SK-N-SH (cell line): ENCODE results near the gene MPDU1. TPM values are rescaled to one million over a fixed set of nuclear protein-coding genes. Genes with fewer than 3 reads are reported as not detected.
A peak's percentile ranks its signal among the peaks of the same experiment; 100 is the strongest.

Source experiments
- CTCF ChIA-PET: fragments of 300-600, 350-600 bp; formaldehyde crosslinking; extraction: SDS; loops from one replicate; lab custom pipeline; 2021; lab: Yijun Ruan, JAX
- POLR2A ChIA-PET: fragments of 350-600 bp; sonication (Branson Sonifier 250); formaldehyde crosslinking; extraction: SDS; loops from one replicate; lab custom pipeline; 2020; ENCODE audit warnings: antibody characterized with exemption, inconsistent platforms; lab: Yijun Ruan, JAX
- DNase-seq: peaks from one replicate; pipeline ENCODE4 v3.0.0; 2012
- H2AFZ ChIP-seq: fragments of 200-600 bp; sonication (generic); 2 replicates; pipeline ENCODE4 v1.8.1; 2016; ENCODE audit warnings: antibody characterized with exemption, mild to moderate bottlenecking, low read depth
- H3F3A ChIP-seq: fragments of 200-600 bp; sonication (generic); replicated peaks from 2 replicates; pipeline ENCODE3; 2016; ENCODE audit warnings: antibody characterized with exemption, mild to moderate bottlenecking; ENCODE audit not compliant: insufficient read depth
- H3K27ac ChIP-seq, 2 experiments: fragments of 200-500 bp in 1 of 2; fragments of 200-600 bp in 1 of 2; sonication (Bioruptor generic) in 1 of 2; sonication (generic), shearing (Covaris generic) in 1 of 2; 2 replicates each; pipeline versions ENCODE4 v1.5.1 to v1.6.1; 2014 to 2016; ENCODE audit warnings: low read depth in 2 of 2, inconsistent platforms in 1 of 2, low read length in 1 of 2, mild to moderate bottlenecking in 1 of 2, mixed read lengths in 1 of 2
- H3K27me3 ChIP-seq: fragments of 200-600 bp; sonication (generic), shearing (Covaris generic); 2 replicates; pipeline ENCODE4 v1.6.1; 2016; ENCODE audit warnings: mixed run types; ENCODE audit not compliant: insufficient read depth
- H3K36me3 ChIP-seq, 2 experiments: fragments of 200-500 bp in 1 of 2; fragments of 200-600 bp in 1 of 2; sonication (Bioruptor generic) in 1 of 2; sonication (generic) in 1 of 2; replicated peaks in 1 of 2; 2 replicates each; pipeline versions ENCODE3 to v1.5.1; 2014 to 2016; ENCODE audit warnings: low read length in 1 of 2, mild to moderate bottlenecking in 1 of 2; ENCODE audit not compliant: insufficient read depth in 2 of 2, control insufficient read depth in 1 of 2
- H3K4me1 ChIP-seq, 2 experiments: fragments of 200-500 bp in 1 of 2; fragments of 200-600 bp in 1 of 2; sonication (Bioruptor generic) in 1 of 2; sonication (generic), shearing (Covaris generic) in 1 of 2; 2 replicates each; pipeline versions ENCODE4 v1.5.1 to v1.6.1; 2014 to 2016; ENCODE audit warnings: low read depth in 1 of 2, low read length in 1 of 2, mixed run types in 1 of 2; ENCODE audit not compliant: insufficient read depth in 2 of 2, control insufficient read depth in 1 of 2
- H3K4me2 ChIP-seq: fragments of 200-600 bp; sonication (generic), shearing (Covaris generic); 2 replicates; pipeline ENCODE4 v1.6.1; 2017; ENCODE audit warnings: mixed run types
- H3K4me3 ChIP-seq, 2 experiments: fragments of 200-500 bp in 1 of 2; fragments of 200-600 bp in 1 of 2; sonication (Bioruptor generic) in 1 of 2; sonication (generic), shearing (Covaris generic) in 1 of 2; 2 replicates each; pipeline versions ENCODE4 v1.5.1 to v1.8.1; 2014 to 2016; ENCODE audit warnings: low read depth in 2 of 2, inconsistent platforms in 1 of 2, low read length in 1 of 2, mild to moderate bottlenecking in 1 of 2, mixed read lengths in 1 of 2, moderate library complexity in 1 of 2
- H3K79me2 ChIP-seq: fragments of 200-600 bp; sonication (generic); 2 replicates; pipeline ENCODE4 v1.8.1; 2017; ENCODE audit warnings: mild to moderate bottlenecking; ENCODE audit not compliant: insufficient read depth
- H3K9ac ChIP-seq: fragments of 200-600 bp; sonication (generic); 2 replicates; pipeline ENCODE4 v1.6.1; 2017; ENCODE audit warnings: mixed run types
- H3K9me2 ChIP-seq: fragments of 200-600 bp; sonication (generic); 2 replicates; pipeline ENCODE4 v1.6.1; 2017; ENCODE audit warnings: mixed run types
- H3K9me3 ChIP-seq: fragments of 200-600 bp; sonication (generic); 2 replicates; pipeline ENCODE4 v1.6.1; 2017; ENCODE audit warnings: mixed run types, mild to moderate bottlenecking, moderate library complexity
- H4K20me1 ChIP-seq: fragments of 200-600 bp; sonication (generic); 2 replicates; pipeline ENCODE4 v1.6.1; 2017; ENCODE audit warnings: mild to moderate bottlenecking, mixed run types; ENCODE audit not compliant: insufficient read depth
- CHD2 ChIP-seq: fragments of 150-350 bp; IDR thresholded peaks from 2 replicates; pipeline ENCODE4 v1.6.1; 2018; ENCODE audit warnings: low read length; ENCODE audit not compliant: partially characterized antibody
- ELF1 ChIP-seq: IDR thresholded peaks from 2 replicates; pipeline ENCODE4 v1.4.0; 2012
- FOSL2 ChIP-seq: IDR thresholded peaks from 2 replicates; pipeline ENCODE4 v1.4.0; 2012; ENCODE audit warnings: low read depth, mild to moderate bottlenecking, moderate library complexity, borderline replicate concordance
- GABPA ChIP-seq: IDR thresholded peaks from 2 replicates; pipeline ENCODE4 v1.4.0; 2012; ENCODE audit warnings: low read depth, mild to moderate bottlenecking
- MXI1 ChIP-seq: IDR thresholded peaks from 2 replicates; pipeline ENCODE4 v1.6.1; 2012; ENCODE audit warnings: mild to moderate bottlenecking, low read depth, low read length, improper control_type of control experiment
- POLR2AphosphoS5 ChIP-seq: IDR thresholded peaks from 2 replicates; pipeline ENCODE4 v1.6.1; 2012; ENCODE audit warnings: low read depth, low read length
- RCOR1 ChIP-seq: fragments of 150-350 bp; IDR thresholded peaks from 2 replicates; pipeline ENCODE4 v1.6.1; 2017; ENCODE audit warnings: antibody characterized with exemption, low read length
- RFX5 ChIP-seq: IDR thresholded peaks from 2 replicates; pipeline ENCODE4 v1.6.1; 2012; ENCODE audit warnings: mild to moderate bottlenecking, improper control_type of control experiment, low read length
- SIN3A ChIP-seq: IDR thresholded peaks from 2 replicates; pipeline ENCODE4 v1.6.1; 2012; ENCODE audit warnings: low read depth, mild to moderate bottlenecking, low read length, moderate library complexity, borderline replicate concordance
- TAF1 ChIP-seq: IDR thresholded peaks from 2 replicates; pipeline ENCODE4 v1.6.1; 2012; ENCODE audit warnings: low read depth, mild to moderate bottlenecking, low read length, moderate library complexity, borderline replicate concordance
- TCF12 ChIP-seq: IDR thresholded peaks from 2 replicates; pipeline ENCODE4 v1.4.0; 2012
- TEAD4 ChIP-seq: IDR thresholded peaks from 2 replicates; pipeline ENCODE4 v1.4.0; 2012; ENCODE audit warnings: mild to moderate bottlenecking, borderline replicate concordance; ENCODE audit not compliant: insufficient read depth
- YY1 ChIP-seq: IDR thresholded peaks from 2 replicates; pipeline ENCODE4 v1.4.0; 2012; ENCODE audit warnings: low read depth, mild to moderate bottlenecking
- WGBS: methylation state at CpG from one replicate; pipeline ENCODE4 v1.1.6; 2017; ENCODE audit warnings: low lambda C conversion rate; 5-methylcytosine and 5-hydroxymethylcytosine counted together
- polyA plus RNA-seq, 3 experiments: library from polyadenylated mRNA; depleted of rRNA; stranded (reverse); fragments of >200 nt; gene quantifications; 2 replicates each; pipeline ENCODE4 v1.2.3, GENCODE V29; 2012
- TF ChIP-seq, protein P1 (sequence below): fragments of 150-350 bp; IDR thresholded peaks from 2 replicates; pipeline ENCODE4 v1.6.1; 2016; ENCODE audit warnings: mild to moderate bottlenecking, low read depth, low read length
- TF ChIP-seq, protein P2 (sequence below): IDR thresholded peaks from 2 replicates; pipeline ENCODE4; 2012
- TF ChIP-seq, protein P3 (sequence below): IDR thresholded peaks from 2 replicates; pipeline ENCODE4 v1.6.1; 2012; ENCODE audit warnings: mild to moderate bottlenecking, low read depth, low read length, moderate library complexity
- TF ChIP-seq, protein P4 (sequence below): IDR thresholded peaks from 2 replicates; pipeline ENCODE4 v1.4.0; 2012; ENCODE audit warnings: low read depth, borderline replicate concordance
- TF ChIP-seq, protein P5 (sequence below): fragments of 200-600 bp; sonication (generic); IDR thresholded peaks from 2 replicates; pipeline ENCODE4 v1.6.1; 2017; ENCODE audit warnings: antibody characterized with exemption, mild to moderate bottlenecking, moderate library complexity

MPDU1 gene
- polyA plus RNA-seq, 1 of the 3 experiments (the other 2 are of a cell fraction), result 126 TPM

DNA sequence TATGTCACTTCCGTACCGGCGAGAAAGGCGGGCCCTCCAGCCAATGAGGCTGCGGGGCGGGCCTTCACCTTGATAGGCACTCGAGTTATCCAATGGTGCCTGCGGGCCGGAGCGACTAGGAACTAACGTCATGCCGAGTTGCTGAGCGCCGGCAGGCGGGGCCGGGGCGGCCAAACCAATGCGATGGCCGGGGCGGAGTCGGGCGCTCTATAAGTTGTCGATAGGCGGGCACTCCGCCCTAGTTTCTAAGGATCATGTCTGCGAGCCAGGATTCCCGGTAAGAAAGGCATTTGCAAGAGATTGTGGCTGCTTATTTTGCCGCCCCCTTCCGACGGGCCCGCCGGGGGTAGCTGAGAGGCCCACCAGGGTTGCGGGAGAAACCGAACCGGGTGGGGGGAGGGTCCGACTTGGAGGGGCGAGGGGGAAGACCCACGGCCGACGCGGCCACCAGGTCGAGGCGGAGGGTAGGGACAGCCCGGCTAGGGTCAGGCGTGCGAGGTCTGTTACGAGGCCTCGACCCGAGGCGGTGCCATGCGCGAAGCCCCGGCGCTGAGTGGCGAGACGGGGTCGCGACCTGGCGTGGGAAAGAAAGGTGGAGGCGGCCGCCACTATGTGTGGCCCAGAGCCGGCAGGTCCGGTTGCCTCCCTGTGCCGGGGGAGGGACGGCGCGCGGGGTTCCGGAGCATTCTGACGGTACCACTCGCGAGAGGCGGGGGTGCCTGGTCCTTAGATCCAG, 10.9 kb upstream of the MPDU1 start:
- Histone ChIP-seq H3K27ac (peak overlapping the region; percentile 92), H3K9me3 (no peaks in the 10 kb centered on the region), H4K20me1 (peaks cover 47% of the 10 kb centered on the region), H3K4me1 (peaks cover 16 to 33% of the 10 kb centered on the region in 2 experiments), H3K4me2 (peak overlapping the region; percentile 96), H2AFZ (no peak overlapping the region), H3K27me3 (no peaks in the 10 kb centered on the region), H3K79me2 (peaks cover 70% of the 10 kb centered on the region), H3K36me3 (peaks cover 62 to 65% of the 10 kb centered on the region in 2 experiments), H3F3A (peaks cover 66% of the 10 kb centered on the region), H3K9ac (peak overlapping the region; percentile 100), H3K4me3 (peak overlapping the region; percentile 98 to 100)
- DNase-seq, result peak; percentile 97
- POLR2A ChIA-PET, result interaction anchor here (1.0 to 4.3 kb wide), 2 partner anchors 11 to 114 kb away, joined by 5 to 37 read pairs; partner anchors contain the start of gene MPDU1
- 5% methylated on average over 12 of the region's 73 CpGs for WGBS
- TF ChIP-seq MXI1 (no peak; the same call in 1 of the 2 replicates), YY1 (peak; percentile 92), POLR2AphosphoS5 (peak; percentile 99), TAF1 (peak; percentile 92), RCOR1 (no peak; the same call in 1 of the 2 replicates), FOSL2 (no peak; the same call in 1 of the 2 replicates), CHD2 (peak; percentile 96), GABPA (peak; percentile 91), RFX5 (no peak), ELF1 (no peak), SIN3A (peak; percentile 95), TEAD4 (0 out of 2 replicates have a peak, but pooled peaks have one; percentile 7), TCF12 (peak; percentile 11; the same call in 1 of the 2 replicates)
- TF ChIP-seq, protein P1, sequence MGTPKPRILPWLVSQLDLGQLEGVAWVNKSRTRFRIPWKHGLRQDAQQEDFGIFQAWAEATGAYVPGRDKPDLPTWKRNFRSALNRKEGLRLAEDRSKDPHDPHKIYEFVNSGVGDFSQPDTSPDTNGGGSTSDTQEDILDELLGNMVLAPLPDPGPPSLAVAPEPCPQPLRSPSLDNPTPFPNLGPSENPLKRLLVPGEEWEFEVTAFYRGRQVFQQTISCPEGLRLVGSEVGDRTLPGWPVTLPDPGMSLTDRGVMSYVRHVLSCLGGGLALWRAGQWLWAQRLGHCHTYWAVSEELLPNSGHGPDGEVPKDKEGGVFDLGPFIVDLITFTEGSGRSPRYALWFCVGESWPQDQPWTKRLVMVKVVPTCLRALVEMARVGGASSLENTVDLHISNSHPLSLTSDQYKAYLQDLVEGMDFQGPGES, result peak; percentile 97
- TF ChIP-seq, protein P2, sequence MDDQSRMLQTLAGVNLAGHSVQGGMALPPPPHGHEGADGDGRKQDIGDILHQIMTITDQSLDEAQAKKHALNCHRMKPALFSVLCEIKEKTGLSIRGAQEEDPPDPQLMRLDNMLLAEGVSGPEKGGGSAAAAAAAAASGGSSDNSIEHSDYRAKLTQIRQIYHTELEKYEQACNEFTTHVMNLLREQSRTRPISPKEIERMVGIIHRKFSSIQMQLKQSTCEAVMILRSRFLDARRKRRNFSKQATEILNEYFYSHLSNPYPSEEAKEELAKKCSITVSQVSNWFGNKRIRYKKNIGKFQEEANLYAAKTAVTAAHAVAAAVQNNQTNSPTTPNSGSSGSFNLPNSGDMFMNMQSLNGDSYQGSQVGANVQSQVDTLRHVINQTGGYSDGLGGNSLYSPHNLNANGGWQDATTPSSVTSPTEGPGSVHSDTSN, result peak; percentile 100
- TF ChIP-seq, protein P3, sequence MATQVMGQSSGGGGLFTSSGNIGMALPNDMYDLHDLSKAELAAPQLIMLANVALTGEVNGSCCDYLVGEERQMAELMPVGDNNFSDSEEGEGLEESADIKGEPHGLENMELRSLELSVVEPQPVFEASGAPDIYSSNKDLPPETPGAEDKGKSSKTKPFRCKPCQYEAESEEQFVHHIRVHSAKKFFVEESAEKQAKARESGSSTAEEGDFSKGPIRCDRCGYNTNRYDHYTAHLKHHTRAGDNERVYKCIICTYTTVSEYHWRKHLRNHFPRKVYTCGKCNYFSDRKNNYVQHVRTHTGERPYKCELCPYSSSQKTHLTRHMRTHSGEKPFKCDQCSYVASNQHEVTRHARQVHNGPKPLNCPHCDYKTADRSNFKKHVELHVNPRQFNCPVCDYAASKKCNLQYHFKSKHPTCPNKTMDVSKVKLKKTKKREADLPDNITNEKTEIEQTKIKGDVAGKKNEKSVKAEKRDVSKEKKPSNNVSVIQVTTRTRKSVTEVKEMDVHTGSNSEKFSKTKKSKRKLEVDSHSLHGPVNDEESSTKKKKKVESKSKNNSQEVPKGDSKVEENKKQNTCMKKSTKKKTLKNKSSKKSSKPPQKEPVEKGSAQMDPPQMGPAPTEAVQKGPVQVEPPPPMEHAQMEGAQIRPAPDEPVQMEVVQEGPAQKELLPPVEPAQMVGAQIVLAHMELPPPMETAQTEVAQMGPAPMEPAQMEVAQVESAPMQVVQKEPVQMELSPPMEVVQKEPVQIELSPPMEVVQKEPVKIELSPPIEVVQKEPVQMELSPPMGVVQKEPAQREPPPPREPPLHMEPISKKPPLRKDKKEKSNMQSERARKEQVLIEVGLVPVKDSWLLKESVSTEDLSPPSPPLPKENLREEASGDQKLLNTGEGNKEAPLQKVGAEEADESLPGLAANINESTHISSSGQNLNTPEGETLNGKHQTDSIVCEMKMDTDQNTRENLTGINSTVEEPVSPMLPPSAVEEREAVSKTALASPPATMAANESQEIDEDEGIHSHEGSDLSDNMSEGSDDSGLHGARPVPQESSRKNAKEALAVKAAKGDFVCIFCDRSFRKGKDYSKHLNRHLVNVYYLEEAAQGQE, result peak; percentile 63; the same call in 1 of the 2 replicates
- TF ChIP-seq, protein P4, sequence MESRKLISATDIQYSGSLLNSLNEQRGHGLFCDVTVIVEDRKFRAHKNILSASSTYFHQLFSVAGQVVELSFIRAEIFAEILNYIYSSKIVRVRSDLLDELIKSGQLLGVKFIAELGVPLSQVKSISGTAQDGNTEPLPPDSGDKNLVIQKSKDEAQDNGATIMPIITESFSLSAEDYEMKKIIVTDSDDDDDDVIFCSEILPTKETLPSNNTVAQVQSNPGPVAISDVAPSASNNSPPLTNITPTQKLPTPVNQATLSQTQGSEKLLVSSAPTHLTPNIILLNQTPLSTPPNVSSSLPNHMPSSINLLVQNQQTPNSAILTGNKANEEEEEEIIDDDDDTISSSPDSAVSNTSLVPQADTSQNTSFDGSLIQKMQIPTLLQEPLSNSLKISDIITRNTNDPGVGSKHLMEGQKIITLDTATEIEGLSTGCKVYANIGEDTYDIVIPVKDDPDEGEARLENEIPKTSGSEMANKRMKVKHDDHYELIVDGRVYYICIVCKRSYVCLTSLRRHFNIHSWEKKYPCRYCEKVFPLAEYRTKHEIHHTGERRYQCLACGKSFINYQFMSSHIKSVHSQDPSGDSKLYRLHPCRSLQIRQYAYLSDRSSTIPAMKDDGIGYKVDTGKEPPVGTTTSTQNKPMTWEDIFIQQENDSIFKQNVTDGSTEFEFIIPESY, result peak; percentile 72; the same call in 1 of the 2 replicates
- TF ChIP-seq, protein P5, sequence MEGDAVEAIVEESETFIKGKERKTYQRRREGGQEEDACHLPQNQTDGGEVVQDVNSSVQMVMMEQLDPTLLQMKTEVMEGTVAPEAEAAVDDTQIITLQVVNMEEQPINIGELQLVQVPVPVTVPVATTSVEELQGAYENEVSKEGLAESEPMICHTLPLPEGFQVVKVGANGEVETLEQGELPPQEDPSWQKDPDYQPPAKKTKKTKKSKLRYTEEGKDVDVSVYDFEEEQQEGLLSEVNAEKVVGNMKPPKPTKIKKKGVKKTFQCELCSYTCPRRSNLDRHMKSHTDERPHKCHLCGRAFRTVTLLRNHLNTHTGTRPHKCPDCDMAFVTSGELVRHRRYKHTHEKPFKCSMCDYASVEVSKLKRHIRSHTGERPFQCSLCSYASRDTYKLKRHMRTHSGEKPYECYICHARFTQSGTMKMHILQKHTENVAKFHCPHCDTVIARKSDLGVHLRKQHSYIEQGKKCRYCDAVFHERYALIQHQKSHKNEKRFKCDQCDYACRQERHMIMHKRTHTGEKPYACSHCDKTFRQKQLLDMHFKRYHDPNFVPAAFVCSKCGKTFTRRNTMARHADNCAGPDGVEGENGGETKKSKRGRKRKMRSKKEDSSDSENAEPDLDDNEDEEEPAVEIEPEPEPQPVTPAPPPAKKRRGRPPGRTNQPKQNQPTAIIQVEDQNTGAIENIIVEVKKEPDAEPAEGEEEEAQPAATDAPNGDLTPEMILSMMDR, result no peak
- TF ChIP-seq, all 33 proteins: peak for 12
- CTCF ChIA-PET, result interaction anchor here (0.6 to 5.9 kb wide), 5 partner anchors 11 to 61 kb away, joined by 3 to 40 read pairs (median 3); partner anchors contain the start of genes MPDU1, SENP3 and SOX15
- H3K9me2 ChIP-seq, result no peaks in the 10 kb centered on the region
